Measurements from ENCODE around the gene C2CD2.

The C2CD2 gene

GRCh38 chr21:41903559-41904351 is 50.1 kb downstream of the C2CD2 start:
- DNase-seq, result no peak

GRCh38 chr21:41902946-41903345 is 50.9 kb downstream of the C2CD2 start:
- DNase-seq, result no peak

GRCh38 chr21:41901782-41902181 is 52.0 kb downstream of the C2CD2 start:
- no peak for DNase-seq

GRCh38 chr21:41901099-41901498 is 52.7 kb downstream of the C2CD2 start:
- DNase-seq, result peak; percentile 15

- DNase-seq, result no peak
Observed at GRCh38 chr21:41900401-41900800, 53.4 kb downstream of the C2CD2 start.

GRCh38 chr21:41899426-41900202 is 54.2 kb downstream of the C2CD2 start:
- DNase-seq, result peak; percentile 33

- DNase-seq, result no peak
Observed at GRCh38 chr21:41898998-41899397, 54.8 kb downstream of the C2CD2 start.

- DNase-seq, result no peak
Observed at GRCh38 chr21:41897700-41898099, 56.1 kb downstream of the C2CD2 start.

- DNase-seq, result no peak
Observed at GRCh38 chr21:41897047-41897669, 56.7 kb downstream of the C2CD2 start.

GRCh38 chr21:41895643-41896493 is 58.0 kb downstream of the C2CD2 start:
- DNase-seq, result peak; percentile 68

- no peak for DNase-seq
Observed at GRCh38 chr21:41894922-41895557, 58.8 kb downstream of the C2CD2 start.

GRCh38 chr21:41894511-41894910 is 59.3 kb downstream of the C2CD2 start:
- no peak for DNase-seq

- DNase-seq, result no peak
Observed at GRCh38 chr21:41892726-41893125, 61.1 kb downstream of the C2CD2 start.

GRCh38 chr21:41891132-41891531 is 62.7 kb downstream of the C2CD2 start:
- DNase-seq, result no peak

- DNase-seq, result no peak
Observed at GRCh38 chr21:41890355-41890754, 63.5 kb downstream of the C2CD2 start.

GRCh38 chr21:41888749-41889376 is 65.0 kb downstream of the C2CD2 start:
- DNase-seq, result no peak

GRCh38 chr21:41887667-41888066 is 66.2 kb downstream of the C2CD2 start:
- no peak for DNase-seq

GRCh38 chr21:41886328-41886727 is 67.5 kb downstream of the C2CD2 start:
- no peak for DNase-seq

- no peak for DNase-seq
Observed at GRCh38 chr21:41885341-41886024, 68.3 kb downstream of the C2CD2 start.

- DNase-seq, result no peak
Observed at GRCh38 chr21:41884501-41885030, 69.3 kb downstream of the C2CD2 start.

- DNase-seq, result no peak
Observed at GRCh38 chr21:41883582-41883981, 70.2 kb downstream of the C2CD2 start.
